22Rv1 (cell line): ENCODE data around the gene TNK1.

Experiments used
- CTCF ChIP-seq: fragments of 450-650 bp; IDR thresholded peaks from 2 replicates; pipeline ENCODE4 v1.5.1; 2017; ENCODE audit warnings: mild to moderate bottlenecking
- ZFX ChIP-seq: fragments of 450-650 bp; IDR thresholded peaks from 2 replicates; pipeline ENCODE4 v1.6.1; 2017; ENCODE audit warnings: antibody characterized with exemption, borderline replicate concordance

GRCh38 chr17:7369825-7370224 lies 11.1 kb upstream of the TNK1 start:
- no peak for TF ChIP-seq CTCF
- no peak for TF ChIP-seq ZFX
